Measurements from ENCODE around the gene TUSC2.

- no peak for TF ChIP-seq NFE2L2 (IDR thresholded peaks at IDR 0.05; ENCODE audit: low read length)
- TF ChIP-seq SIN3B (IDR thresholded peaks at IDR 0.05; ENCODE audit: low read length) = no peak
- no peak for TF ChIP-seq ZBTB7A (CRISPR knock-in tag; IDR thresholded peaks at IDR 0.05)
- no peak for TF ChIP-seq HMGXB4 (CRISPR knock-in tag; IDR thresholded peaks at IDR 0.05; ENCODE audit: borderline replicate concordance in 1 of 2, low read depth in 1 of 2)
- TF ChIP-seq SP2 (CRISPR knock-in tag; IDR thresholded peaks at IDR 0.05) = no peak
- TF ChIP-seq CEBPZ (IDR thresholded peaks at IDR 0.05; ENCODE audit: low read length) = no peak
- no peak for TF ChIP-seq NR2C2 (CRISPR knock-in tag; IDR thresholded peaks at IDR 0.05; ENCODE audit: borderline replicate concordance)
- no peak for TF ChIP-seq JUNB (CRISPR knock-in tag; IDR thresholded peaks at IDR 0.05; ENCODE audit: borderline replicate concordance)
- no peak for TF ChIP-seq ZNF670 (CRISPR knock-in tag; IDR thresholded peaks at IDR 0.05; ENCODE audit: borderline replicate concordance)
- TF ChIP-seq UBTF (CRISPR knock-in tag; IDR thresholded peaks at IDR 0.05) = no peak
These were observed 12.7 kb upstream of the TUSC2 start, which contains the start of gene RASSF1 for GRCh38 chr3:50340448-50341329.

Measured in HepG2 (cell line).